HG02852 (cell line): ENCODE results near the gene TCHHL1.
"Not testable (repeated sequence)": the region's sequence is repeated elsewhere in the genome, so short reads cannot be mapped to it uniquely, and the experiment has no call there.

Experiments
- ATAC-seq: cut with Tn5 transposase; IDR thresholded peaks from one replicate; pipeline ENCODE4 v1.9.1; 2021; ENCODE audit warnings: mild to moderate bottlenecking, moderate library complexity; ENCODE audit not compliant: unreplicated experiment

The TCHHL1 gene

GRCh38 chr1:152096931-152097330 is 8.1 kb upstream of the TCHHL1 start:
- no peak for ATAC-seq

GRCh38 chr1:152086760-152087159 is 2.1 kb downstream of the TCHHL1 start:
- no peak for ATAC-seq

DNA sequence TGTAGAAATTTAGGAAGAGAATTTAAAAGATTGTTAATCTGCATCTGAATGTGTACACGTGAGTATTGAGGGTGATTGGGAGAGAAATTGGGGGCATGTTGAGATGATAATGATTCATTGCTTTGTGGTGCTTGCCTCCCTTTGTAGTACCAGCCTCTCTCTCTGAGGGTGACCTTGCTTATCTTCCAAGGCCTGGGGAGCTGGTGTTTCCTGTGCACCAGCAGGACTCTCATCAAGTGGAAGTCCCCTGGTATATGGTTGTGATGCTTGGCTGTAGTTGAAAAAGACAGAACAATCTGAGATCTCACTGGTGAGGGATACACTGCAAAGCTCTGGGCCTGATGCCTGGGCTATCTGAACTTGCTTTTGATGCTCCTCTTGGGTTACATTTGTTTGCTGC is 4.0 kb downstream of the TCHHL1 start:
- ATAC-seq = no peak

DNA sequence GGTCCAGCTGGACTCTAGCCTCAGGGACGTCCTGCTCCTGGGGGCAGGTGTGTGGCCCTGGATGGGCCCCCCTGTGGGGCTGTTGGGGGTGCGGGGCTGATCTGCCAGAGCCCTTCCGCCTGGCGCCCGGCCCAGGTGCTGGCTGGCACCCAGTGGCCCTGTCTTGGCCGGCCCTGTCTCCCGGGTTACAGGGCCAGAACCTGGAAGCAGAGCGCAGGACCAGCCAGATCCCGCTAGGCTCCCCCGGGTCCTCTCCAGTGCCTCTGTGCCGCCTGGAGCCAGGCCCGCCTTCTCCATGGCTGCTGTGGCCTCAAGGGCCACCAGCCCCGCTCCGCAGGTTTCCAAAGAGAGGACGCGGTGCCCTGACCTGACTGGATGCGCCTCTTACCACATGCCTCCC is 7.8 kb downstream of the TCHHL1 start:
- not testable (repeated sequence) for ATAC-seq

GRCh38 chr1:152080494-152080893 is 8.4 kb downstream of the TCHHL1 start:
- ATAC-seq = not testable (repeated sequence)

DNA sequence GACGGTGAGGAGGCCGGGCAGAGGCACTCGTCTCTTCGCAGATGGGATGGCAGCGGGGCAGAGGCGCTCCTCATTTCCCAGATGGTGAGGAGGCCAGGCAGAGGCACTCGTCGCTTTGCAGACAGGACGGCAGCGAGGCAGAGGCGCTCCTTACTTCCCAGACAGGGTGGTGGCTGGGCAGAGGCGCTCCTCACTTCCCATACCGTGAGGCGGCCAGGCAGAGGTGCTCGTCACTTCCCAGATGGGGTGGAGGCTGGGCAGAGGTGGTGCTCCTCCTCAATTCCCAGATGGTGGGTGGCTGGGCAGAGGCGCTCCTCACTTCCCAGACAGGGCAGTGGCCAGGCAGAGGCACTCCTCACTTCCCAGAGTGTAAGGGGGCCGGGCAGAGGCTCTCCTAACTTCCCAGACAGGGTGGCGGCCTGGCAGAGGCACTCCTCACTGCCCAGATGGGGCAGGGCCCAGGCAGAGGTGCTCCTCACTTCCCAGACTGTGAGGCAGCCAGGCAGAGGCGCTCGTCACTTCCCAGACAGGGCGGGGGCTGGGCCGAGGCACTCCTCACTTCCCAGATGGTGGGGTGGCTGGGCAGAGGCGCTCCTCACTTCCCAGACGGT is 9.9 kb downstream of the TCHHL1 start:
- no peak for ATAC-seq

DNA sequence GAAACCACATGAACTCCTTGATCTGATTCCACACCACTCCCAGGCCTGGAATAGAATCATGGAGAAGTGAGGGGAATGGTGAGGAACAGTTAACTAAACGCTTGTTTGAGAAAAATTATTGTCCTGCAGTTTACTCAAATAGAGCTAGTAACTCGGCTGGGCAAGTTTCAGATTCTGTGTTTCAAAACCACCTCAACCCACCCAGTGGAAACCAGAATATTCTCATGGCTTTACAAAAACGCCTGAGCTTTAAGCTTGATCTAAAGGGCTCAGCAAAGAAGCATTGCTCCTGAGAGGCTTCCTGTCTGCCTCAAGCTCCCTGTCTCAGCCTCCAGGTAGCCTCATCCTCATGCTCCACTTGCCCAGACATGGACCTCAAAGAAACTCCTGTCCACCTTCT is 16.6 kb downstream of the TCHHL1 start:
- no peak for ATAC-seq

GRCh38 chr1:152071123-152071522 is 17.7 kb downstream of the TCHHL1 start:
- ATAC-seq = no peak

DNA sequence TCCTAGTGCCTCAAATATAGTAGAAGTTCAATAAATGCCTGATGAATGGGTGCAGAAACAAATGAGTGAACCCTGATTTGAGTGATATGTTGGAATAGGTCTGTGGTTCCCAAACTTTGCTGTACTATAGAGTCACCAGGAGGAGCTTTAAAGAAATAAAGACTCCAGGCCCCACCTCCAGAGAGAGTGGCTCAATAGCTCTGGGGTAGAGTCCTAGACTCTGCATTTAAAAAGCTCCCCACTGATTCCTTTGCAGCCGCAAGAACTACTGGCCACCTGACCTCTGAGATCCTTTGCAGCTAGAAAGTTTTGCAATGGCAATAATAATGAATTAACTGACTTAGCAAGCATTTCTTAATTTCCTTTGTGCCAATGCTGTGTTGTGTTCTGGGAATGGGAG is 20.9 kb downstream of the TCHHL1 start:
- no peak for ATAC-seq

- no peak for ATAC-seq
These were observed 21.7 kb downstream of the TCHHL1 start for GRCh38 chr1:152067150-152067549.

GRCh38 chr1:152061952-152062351 is 26.9 kb downstream of the TCHHL1 start:
- no peak for ATAC-seq

GRCh38 chr1:152053375-152053774 is 35.5 kb downstream of the TCHHL1 start:
- no peak for ATAC-seq

DNA sequence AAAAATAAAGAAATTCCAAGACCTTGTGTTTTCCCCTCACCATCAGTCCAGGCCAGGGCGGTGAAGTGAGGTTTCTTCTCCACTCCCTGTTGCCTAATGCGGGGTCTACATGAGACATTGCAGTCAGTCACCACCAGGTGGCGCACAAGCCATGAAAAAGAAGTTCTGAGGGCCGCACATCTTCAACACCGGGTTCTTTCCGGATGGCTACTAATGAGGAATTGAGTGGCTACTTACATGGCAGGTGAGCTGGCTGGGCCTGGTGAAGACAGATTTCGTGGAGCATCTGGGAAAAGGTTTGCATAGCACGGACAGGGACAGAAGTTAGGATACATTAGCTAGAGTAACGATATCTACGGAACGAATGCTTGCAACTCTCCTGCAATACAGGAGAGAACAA is 36.3 kb downstream of the TCHHL1 start:
- no peak for ATAC-seq

- ATAC-seq = no peak
These were observed 37.8 kb downstream of the TCHHL1 start for GRCh38 chr1:152050886-152051675.

GRCh38 chr1:152049291-152050083 is 39.4 kb downstream of the TCHHL1 start:
- no peak for ATAC-seq

GRCh38 chr1:152048416-152049009 is 40.4 kb downstream of the TCHHL1 start:
- no peak for ATAC-seq

GRCh38 chr1:152047730-152048415 is 41.0 kb downstream of the TCHHL1 start:
- peak; percentile 92 for ATAC-seq

- no peak for ATAC-seq
These were observed 41.5 kb downstream of the TCHHL1 start for GRCh38 chr1:152047413-152047729.

GRCh38 chr1:152044386-152044785 is 44.5 kb downstream of the TCHHL1 start:
- no peak for ATAC-seq

GRCh38 chr1:152043870-152044269 is 45.0 kb downstream of the TCHHL1 start:
- no peak for ATAC-seq

GRCh38 chr1:152042030-152042429 is 46.8 kb downstream of the TCHHL1 start:
- ATAC-seq = no peak
